Type B pancreatic cell (in vitro differentiated cells): ENCODE results near the gene NCBP1. TPM values are rescaled to one million over a fixed set of nuclear protein-coding genes. Genes with fewer than 3 reads are reported as not detected.

Experiments used
- DNase-seq: peaks from one replicate; pipeline ENCODE4 v3.0.0; 2021; ENCODE audit warnings: mixed read lengths; ENCODE audit not compliant: unreplicated experiment; ENCODE audit errors: extremely low spot score
- H3K27ac Mint-ChIP-seq: 2 replicates; pipeline ENCODE4 v1.8.0; 2021; ENCODE audit warnings: mild to moderate bottlenecking, mixed read lengths
- H3K27me3 Mint-ChIP-seq: 2 replicates; pipeline ENCODE4 v1.8.0; 2021; ENCODE audit warnings: mixed read lengths
- H3K36me3 Mint-ChIP-seq: 2 replicates; pipeline ENCODE4 v1.8.0; 2021; ENCODE audit warnings: mixed read lengths
- H3K4me1 Mint-ChIP-seq: one replicate; pipeline ENCODE4 v1.8.0; 2021; ENCODE audit warnings: mixed read lengths; ENCODE audit not compliant: unreplicated experiment
- H3K4me3 Mint-ChIP-seq: 2 replicates; pipeline ENCODE4 v1.8.0; 2021; ENCODE audit warnings: mild to moderate bottlenecking, mixed read lengths
- H3K9me3 Mint-ChIP-seq: 2 replicates; pipeline ENCODE4 v1.8.0; 2021; ENCODE audit warnings: mixed read lengths
- CTCF ChIP-seq: fragments of 200-600 bp; sonication (generic); conservative IDR thresholded peaks from 2 replicates; pipeline ENCODE4 v1.5.0; 2021; ENCODE audit warnings: antibody characterized with exemption, mild to moderate bottlenecking
- total RNA-seq: library from RNA; stranded (reverse); gene quantifications from 2 replicates; pipeline ENCODE4 v1.2.1, GENCODE V29; 2021; ENCODE audit warnings: low replicate concordance

NCBP1 gene
- total RNA-seq, 1 donor from 2014 or later = 41.8 TPM

- DNase-seq = no peak
- Mint-ChIP-seq H3K27ac (no peak overlapping the region), H3K4me3 (no peak overlapping the region), H3K4me1 (peaks cover 21% of the 10 kb centered on the region), H3K9me3 (no peaks in the 10 kb centered on the region), H3K36me3 (peaks cover 5% of the 10 kb centered on the region), H3K27me3 (no peaks in the 10 kb centered on the region)
- no peak for TF ChIP-seq CTCF
Measured at GRCh38 chr9:97640325-97640724, 6.7 kb downstream of the NCBP1 start.

GRCh38 chr9:97645720-97646119 lies 12.1 kb downstream of the NCBP1 start:
- H3K4me3 Mint-ChIP-seq = no peak overlapping the region
- no peak overlapping the region for H3K27ac Mint-ChIP-seq
- H3K4me1 Mint-ChIP-seq = no peaks in the 10 kb centered on the region
- no peak for TF ChIP-seq CTCF
- H3K9me3 Mint-ChIP-seq = no peaks in the 10 kb centered on the region
- DNase-seq = no peak
- no peaks in the 10 kb centered on the region for H3K27me3 Mint-ChIP-seq
- peaks cover 15% of the 10 kb centered on the region for H3K36me3 Mint-ChIP-seq

DNA sequence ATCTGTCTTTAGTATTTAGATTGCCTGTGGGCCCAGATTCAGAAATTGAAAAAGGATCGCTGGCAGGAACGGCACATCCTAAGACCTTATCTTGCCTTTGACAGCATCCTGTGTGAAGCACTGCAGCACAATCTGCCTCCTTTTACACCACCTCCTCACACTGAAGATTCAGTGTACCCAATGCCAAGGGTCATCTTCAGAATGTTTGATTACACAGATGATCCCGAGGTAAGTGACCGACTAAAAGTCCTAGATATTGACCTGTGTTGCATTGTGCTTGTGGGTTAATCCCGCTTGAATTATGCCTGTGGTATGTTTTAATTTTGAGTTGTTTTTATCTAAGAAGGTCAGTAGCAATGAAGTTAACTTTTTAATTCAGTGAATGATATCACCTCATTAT lies 14.4 kb downstream of the NCBP1 start:
- H3K4me1 Mint-ChIP-seq = no peaks in the 10 kb centered on the region
- peaks cover 19% of the 10 kb centered on the region for H3K36me3 Mint-ChIP-seq
- no peaks in the 10 kb centered on the region for H3K9me3 Mint-ChIP-seq
- no peak overlapping the region for H3K4me3 Mint-ChIP-seq
- no peak for TF ChIP-seq CTCF
- H3K27me3 Mint-ChIP-seq = no peaks in the 10 kb centered on the region
- no peak for DNase-seq
- no peak overlapping the region for H3K27ac Mint-ChIP-seq

DNA sequence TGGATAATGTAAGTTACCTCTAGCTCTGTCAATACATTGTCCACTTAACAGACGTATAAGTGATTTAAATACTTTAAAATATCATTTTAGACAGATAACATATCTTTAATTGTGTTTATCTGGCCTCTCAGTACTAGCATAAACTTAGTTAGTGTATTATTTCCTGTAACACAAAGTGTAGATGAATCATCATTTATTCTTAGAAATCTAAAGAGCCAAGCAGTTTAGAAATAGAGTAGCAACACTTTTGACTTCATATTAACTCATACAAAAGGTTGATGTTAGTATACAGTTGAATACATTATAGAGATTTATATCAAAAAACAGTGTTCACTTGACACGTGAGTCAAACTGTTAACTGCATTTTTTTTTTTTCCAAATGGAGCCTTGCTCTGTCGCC lies 18.0 kb downstream of the NCBP1 start:
- no peak overlapping the region for H3K27ac Mint-ChIP-seq
- no peak for DNase-seq
- TF ChIP-seq CTCF = no peak
- H3K9me3 Mint-ChIP-seq = no peaks in the 10 kb centered on the region
- no peaks in the 10 kb centered on the region for H3K4me1 Mint-ChIP-seq
- no peak overlapping the region for H3K4me3 Mint-ChIP-seq
- H3K27me3 Mint-ChIP-seq = no peaks in the 10 kb centered on the region
- peaks cover 30% of the 10 kb centered on the region for H3K36me3 Mint-ChIP-seq

DNA sequence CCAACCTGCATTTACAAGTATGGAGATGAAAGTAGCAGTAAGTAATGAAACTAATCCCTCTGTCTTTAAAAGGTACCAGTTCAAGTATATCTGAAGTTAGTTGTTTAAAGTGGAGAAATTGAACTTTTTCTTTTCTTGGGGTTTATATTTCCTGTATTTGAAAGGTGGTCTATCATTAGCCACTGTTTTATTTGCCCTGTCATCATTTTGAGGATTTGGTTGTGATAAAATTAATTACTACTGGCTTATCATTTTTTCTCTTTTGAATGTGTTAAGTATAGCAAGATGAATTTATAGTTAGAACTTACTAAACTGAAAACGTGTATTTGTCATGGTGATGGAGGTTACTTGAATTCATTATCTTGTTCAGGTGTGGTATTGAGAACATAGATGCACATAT lies 25.1 kb downstream of the NCBP1 start:
- TF ChIP-seq CTCF = no peak
- H3K4me3 Mint-ChIP-seq = no peak overlapping the region
- H3K27me3 Mint-ChIP-seq = no peaks in the 10 kb centered on the region
- DNase-seq = no peak
- H3K9me3 Mint-ChIP-seq = no peaks in the 10 kb centered on the region
- H3K27ac Mint-ChIP-seq = no peak overlapping the region
- H3K36me3 Mint-ChIP-seq = peaks cover 59% of the 10 kb centered on the region
- H3K4me1 Mint-ChIP-seq = no peaks in the 10 kb centered on the region

DNA sequence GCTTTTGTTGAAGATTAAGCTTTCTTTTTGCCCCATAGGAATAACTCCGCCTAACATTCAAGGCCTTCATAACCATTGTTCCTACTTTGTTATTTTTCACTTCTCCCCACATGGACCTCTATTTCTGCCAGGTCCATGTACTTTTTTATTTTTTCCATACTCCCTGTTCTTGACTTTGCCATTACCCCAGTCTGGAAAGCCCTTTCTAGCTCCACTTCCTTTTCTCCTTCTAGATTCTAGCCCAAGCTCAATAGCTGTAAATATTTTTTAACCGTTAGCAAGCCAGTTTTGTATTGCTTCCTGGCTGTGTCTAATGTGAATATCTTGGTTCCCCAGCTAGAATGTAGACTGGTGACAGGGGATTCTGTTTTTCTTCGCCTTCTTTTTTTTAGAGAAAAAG lies 26.1 kb downstream of the NCBP1 start:
- Mint-ChIP-seq H3K27me3 (no peaks in the 10 kb centered on the region), H3K27ac (peak overlapping the region; percentile 11), H3K4me1 (no peaks in the 10 kb centered on the region), H3K36me3 (peaks cover 60% of the 10 kb centered on the region), H3K9me3 (no peaks in the 10 kb centered on the region), H3K4me3 (no peak overlapping the region)
- no peak for TF ChIP-seq CTCF
- no peak for DNase-seq
